SK-N-SH (cell line): ENCODE results near the gene CNTNAP2.
A peak's percentile ranks its signal among the peaks of the same experiment; 100 is the strongest.

ENCODE experiments used
- CHD2 ChIP-seq: fragments of 150-350 bp; IDR thresholded peaks from 2 replicates; pipeline ENCODE4 v1.6.1; 2018; ENCODE audit warnings: low read length; ENCODE audit not compliant: partially characterized antibody
- GABPA ChIP-seq: IDR thresholded peaks from 2 replicates; pipeline ENCODE4 v1.4.0; 2012; ENCODE audit warnings: low read depth, mild to moderate bottlenecking
- JUND ChIP-seq: IDR thresholded peaks from 2 replicates; pipeline ENCODE4 v1.4.0; 2012
- MXI1 ChIP-seq: IDR thresholded peaks from 2 replicates; pipeline ENCODE4 v1.6.1; 2012; ENCODE audit warnings: mild to moderate bottlenecking, low read depth, low read length, improper control_type of control experiment
- NFIC ChIP-seq: IDR thresholded peaks from 2 replicates; pipeline ENCODE4 v1.4.0; 2012; ENCODE audit warnings: borderline replicate concordance
- POLR2AphosphoS5 ChIP-seq: IDR thresholded peaks from 2 replicates; pipeline ENCODE4 v1.6.1; 2012; ENCODE audit warnings: low read depth, low read length
- RFX5 ChIP-seq: IDR thresholded peaks from 2 replicates; pipeline ENCODE4 v1.6.1; 2012; ENCODE audit warnings: mild to moderate bottlenecking, improper control_type of control experiment, low read length
- SIN3A ChIP-seq: IDR thresholded peaks from 2 replicates; pipeline ENCODE4 v1.6.1; 2012; ENCODE audit warnings: low read depth, mild to moderate bottlenecking, low read length, moderate library complexity, borderline replicate concordance
- SMC3 ChIP-seq: IDR thresholded peaks from 2 replicates; pipeline ENCODE4 v1.6.1; 2012; ENCODE audit warnings: low read depth, low read length, improper control_type of control experiment
- TEAD4 ChIP-seq: IDR thresholded peaks from 2 replicates; pipeline ENCODE4 v1.4.0; 2012; ENCODE audit warnings: mild to moderate bottlenecking, borderline replicate concordance; ENCODE audit not compliant: insufficient read depth
- YY1 ChIP-seq: IDR thresholded peaks from 2 replicates; pipeline ENCODE4 v1.4.0; 2012; ENCODE audit warnings: low read depth, mild to moderate bottlenecking
- TF ChIP-seq, protein P1 (sequence below): fragments of 150-350 bp; IDR thresholded peaks from 2 replicates; pipeline ENCODE4 v1.6.1; 2017; ENCODE audit warnings: antibody characterized with exemption, low read length, low read depth, borderline replicate concordance
- TF ChIP-seq, protein P2 (sequence below): fragments of 200-600 bp; sonication (generic); IDR thresholded peaks from 2 replicates; pipeline ENCODE4 v1.6.1; 2017; ENCODE audit warnings: antibody characterized with exemption, mild to moderate bottlenecking, moderate library complexity

DNA sequence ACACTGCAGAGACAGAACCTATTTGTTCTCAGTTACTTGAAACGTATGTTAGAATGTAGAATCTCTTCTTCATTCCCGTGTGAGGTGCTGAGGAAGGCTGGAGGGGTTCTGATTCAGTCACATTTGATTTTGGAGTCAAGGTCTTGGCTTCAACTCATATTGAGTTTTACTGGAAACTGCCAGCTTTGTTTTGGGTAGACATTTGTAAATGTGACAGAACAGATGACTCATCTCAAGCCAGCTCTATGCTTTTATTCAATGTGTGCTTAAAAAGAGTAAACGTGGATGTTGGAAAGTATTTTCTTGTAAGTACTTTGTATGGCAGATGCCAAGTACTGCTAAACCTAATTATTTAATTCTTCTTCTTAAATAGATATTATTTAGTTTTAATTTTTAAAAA, 1693.2 kb downstream of the CNTNAP2 start:
- TF ChIP-seq, protein P1, sequence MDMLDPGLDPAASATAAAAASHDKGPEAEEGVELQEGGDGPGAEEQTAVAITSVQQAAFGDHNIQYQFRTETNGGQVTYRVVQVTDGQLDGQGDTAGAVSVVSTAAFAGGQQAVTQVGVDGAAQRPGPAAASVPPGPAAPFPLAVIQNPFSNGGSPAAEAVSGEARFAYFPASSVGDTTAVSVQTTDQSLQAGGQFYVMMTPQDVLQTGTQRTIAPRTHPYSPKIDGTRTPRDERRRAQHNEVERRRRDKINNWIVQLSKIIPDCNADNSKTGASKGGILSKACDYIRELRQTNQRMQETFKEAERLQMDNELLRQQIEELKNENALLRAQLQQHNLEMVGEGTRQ, result no peak
- TF ChIP-seq, protein P2, sequence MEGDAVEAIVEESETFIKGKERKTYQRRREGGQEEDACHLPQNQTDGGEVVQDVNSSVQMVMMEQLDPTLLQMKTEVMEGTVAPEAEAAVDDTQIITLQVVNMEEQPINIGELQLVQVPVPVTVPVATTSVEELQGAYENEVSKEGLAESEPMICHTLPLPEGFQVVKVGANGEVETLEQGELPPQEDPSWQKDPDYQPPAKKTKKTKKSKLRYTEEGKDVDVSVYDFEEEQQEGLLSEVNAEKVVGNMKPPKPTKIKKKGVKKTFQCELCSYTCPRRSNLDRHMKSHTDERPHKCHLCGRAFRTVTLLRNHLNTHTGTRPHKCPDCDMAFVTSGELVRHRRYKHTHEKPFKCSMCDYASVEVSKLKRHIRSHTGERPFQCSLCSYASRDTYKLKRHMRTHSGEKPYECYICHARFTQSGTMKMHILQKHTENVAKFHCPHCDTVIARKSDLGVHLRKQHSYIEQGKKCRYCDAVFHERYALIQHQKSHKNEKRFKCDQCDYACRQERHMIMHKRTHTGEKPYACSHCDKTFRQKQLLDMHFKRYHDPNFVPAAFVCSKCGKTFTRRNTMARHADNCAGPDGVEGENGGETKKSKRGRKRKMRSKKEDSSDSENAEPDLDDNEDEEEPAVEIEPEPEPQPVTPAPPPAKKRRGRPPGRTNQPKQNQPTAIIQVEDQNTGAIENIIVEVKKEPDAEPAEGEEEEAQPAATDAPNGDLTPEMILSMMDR, result no peak
- TF ChIP-seq SMC3 (no peak), GABPA (no peak), YY1 (no peak), POLR2AphosphoS5 (no peak), SIN3A (no peak), CHD2 (no peak), NFIC (no peak), TEAD4 (no peak), MXI1 (no peak), RFX5 (no peak), JUND (0 out of 2 replicates have a peak, but pooled peaks have one; percentile 23)
